HUES6 (cell line): ENCODE measurements around the gene QPRT.
"Not testable (repeated sequence)": the region's sequence is repeated elsewhere in the genome, so short reads cannot be mapped to it uniquely, and the experiment has no call there.

ENCODE experiments used
- H3K27ac ChIP-seq: 2 replicates; pipeline ENCODE4 v1.7.0; 2013; ENCODE audit warnings: low read depth, mild to moderate bottlenecking, low read length, inconsistent platforms
- H3K27me3 ChIP-seq: 2 replicates; pipeline ENCODE4 v1.6.1; 2013; ENCODE audit warnings: low read length; ENCODE audit not compliant: control insufficient read depth, insufficient read depth
- H3K36me3 ChIP-seq: 2 replicates; pipeline ENCODE4 v1.6.1; 2013; ENCODE audit warnings: low read length; ENCODE audit not compliant: control insufficient read depth, insufficient read depth
- H3K4me1 ChIP-seq: 2 replicates; pipeline ENCODE4 v1.6.1; 2013; ENCODE audit warnings: low read length; ENCODE audit not compliant: control insufficient read depth, insufficient read depth
- H3K4me3 ChIP-seq: 2 replicates; pipeline ENCODE4 v1.5.1; 2013; ENCODE audit warnings: low read depth, low read length
- H3K9ac ChIP-seq: one replicate; pipeline ENCODE4 v1.6.1; 2013; ENCODE audit warnings: mild to moderate bottlenecking, low read length
- H3K9me3 ChIP-seq: 2 replicates; pipeline ENCODE4 v1.6.1; 2013; ENCODE audit warnings: low read depth, low read length; ENCODE audit not compliant: control insufficient read depth, insufficient read depth

The QPRT gene

DNA sequence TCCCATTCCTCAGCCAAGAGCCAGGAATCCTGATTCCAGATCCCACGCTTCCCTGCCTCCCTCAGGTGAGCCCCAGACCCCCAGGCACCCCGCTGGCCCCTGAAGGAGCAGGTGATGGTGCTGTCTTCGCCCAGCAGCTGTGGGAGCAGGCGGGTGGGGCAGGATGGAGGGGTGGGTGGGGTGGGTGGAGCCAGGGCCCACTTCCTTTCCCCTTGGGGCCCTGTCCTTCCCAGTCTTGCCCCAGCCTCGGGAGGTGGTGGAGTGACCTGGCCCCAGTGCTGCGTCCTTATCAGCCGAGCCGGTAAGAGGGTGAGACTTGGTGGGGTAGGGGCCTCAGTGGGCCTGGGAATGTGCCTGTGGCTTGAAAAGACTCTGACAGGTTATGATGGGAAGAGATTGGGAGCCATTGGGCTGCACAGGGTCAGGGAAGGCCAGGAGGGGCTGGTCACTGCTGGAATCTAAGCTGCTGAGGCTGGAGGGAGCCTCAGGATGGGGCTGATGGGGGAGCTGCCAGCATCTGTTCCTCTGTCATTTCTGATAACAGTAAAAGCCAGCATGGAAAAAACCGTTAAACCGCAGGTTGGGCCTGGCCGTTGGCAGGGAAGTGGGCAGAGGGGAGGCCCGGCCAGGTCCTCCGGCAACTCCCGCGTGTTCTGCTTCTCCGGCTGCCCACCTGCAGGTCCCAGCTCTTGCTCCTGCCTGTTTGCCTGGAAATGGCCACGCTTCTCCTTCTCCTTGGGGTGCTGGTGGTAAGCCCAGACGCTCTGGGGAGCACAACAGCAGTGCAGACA, 15.8 kb upstream of the QPRT start, which contains the start of gene SPN:
Gene SPN (plus strand): TSS at position 232 of the 791 bp plus-strand sequence. CDS start 482 bp downstream, at position 714.
- no peaks in the 10 kb centered on the region for H3K36me3 ChIP-seq
- no peak within 1 kb of the TSS for H3K27ac ChIP-seq
- no peaks in the 10 kb centered on the region for H3K9me3 ChIP-seq
- H3K4me1 ChIP-seq = peaks cover 24% of the 10 kb centered on the region
- H3K9ac ChIP-seq = no peak within 1 kb of the TSS
- no peaks in the 10 kb centered on the region for H3K27me3 ChIP-seq
- H3K4me3 ChIP-seq = no peak within 1 kb of the TSS

DNA sequence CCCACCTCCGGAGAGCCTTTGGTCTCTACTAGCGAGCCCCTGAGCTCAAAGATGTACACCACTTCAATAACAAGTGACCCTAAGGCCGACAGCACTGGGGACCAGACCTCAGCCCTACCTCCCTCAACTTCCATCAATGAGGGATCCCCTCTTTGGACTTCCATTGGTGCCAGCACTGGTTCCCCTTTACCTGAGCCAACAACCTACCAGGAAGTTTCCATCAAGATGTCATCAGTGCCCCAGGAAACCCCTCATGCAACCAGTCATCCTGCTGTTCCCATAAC, 15.2 kb upstream of the QPRT start:
- H3K36me3 ChIP-seq = no peaks in the 10 kb centered on the region
- H3K27ac ChIP-seq = no peak overlapping the region
- H3K4me1 ChIP-seq = peaks cover 24% of the 10 kb centered on the region
- no peaks in the 10 kb centered on the region for H3K27me3 ChIP-seq
- H3K9me3 ChIP-seq = no peaks in the 10 kb centered on the region
- H3K9ac ChIP-seq = no peak overlapping the region
- no peak overlapping the region for H3K4me3 ChIP-seq

DNA sequence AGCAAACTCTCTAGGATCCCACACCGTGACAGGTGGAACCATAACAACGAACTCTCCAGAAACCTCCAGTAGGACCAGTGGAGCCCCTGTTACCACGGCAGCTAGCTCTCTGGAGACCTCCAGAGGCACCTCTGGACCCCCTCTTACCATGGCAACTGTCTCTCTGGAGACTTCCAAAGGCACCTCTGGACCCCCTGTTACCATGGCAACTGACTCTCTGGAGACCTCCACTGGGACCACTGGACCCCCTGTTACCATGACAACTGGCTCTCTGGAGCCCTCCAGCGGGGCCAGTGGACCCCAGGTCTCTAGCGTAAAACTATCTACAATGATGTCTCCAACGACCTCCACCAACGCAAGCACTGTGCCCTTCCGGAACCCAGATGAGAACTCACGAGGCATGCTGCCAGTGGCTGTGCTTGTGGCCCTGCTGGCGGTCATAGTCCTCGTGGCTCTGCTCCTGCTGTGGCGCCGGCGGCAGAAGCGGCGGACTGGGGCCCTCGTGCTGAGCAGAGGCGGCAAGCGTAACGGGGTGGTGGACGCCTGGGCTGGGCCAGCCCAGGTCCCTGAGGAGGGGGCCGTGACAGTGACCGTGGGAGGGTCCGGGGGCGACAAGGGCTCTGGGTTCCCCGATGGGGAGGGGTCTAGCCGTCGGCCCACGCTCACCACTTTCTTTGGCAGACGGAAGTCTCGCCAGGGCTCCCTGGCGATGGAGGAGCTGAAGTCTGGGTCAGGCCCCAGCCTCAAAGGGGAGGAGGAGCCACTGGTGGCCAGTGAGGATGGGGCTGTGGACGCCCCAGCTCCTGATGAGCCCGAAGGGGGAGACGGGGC, 14.7 kb upstream of the QPRT start:
- Histone ChIP-seq H3K36me3 (no peaks in the 10 kb centered on the region), H3K27ac (no peak overlapping the region), H3K9ac (no peak overlapping the region)

DNA sequence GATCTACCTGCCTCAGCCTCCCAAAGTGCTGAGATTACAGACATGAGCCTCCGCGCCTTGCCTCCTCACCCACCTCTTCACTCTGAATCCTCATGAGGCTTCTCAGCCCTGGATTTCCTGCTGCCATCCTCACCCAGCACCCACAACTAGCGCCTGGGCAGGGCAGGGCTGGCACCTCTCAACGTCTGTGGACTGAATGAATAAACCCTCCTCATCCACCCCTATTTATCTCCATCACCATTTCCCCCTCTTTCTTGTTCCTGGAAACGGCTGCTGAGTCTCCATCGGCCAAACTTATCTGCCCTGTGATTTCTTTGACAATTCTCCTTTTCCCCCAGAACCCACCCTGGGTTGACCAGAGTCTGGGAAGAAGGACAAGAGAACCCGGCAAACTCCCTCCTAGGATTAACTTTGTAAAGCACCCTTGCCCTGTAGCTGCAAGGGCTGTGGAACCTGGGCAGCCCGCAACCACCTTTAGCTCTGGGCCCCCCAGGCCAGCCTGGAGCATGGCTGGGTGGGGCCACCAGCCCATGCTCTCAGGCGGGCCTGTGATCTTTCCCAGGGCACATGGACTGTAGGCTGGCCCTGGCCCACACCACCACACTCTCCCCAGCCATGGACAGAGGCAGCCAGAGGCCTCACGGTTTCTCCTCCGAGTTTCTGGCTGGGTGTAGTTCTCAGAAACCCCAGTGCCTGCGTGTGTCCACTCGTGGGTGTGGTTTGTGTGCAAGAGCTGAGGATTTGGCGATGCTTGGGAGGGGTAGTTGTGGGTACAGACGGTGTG, 13.5 kb upstream of the QPRT start:
- Histone ChIP-seq H3K27me3 (no peaks in the 10 kb centered on the region), H3K9me3 (no peaks in the 10 kb centered on the region), H3K27ac (no peak overlapping the region), H3K9ac (no peak overlapping the region), H3K4me1 (peaks cover 24% of the 10 kb centered on the region), H3K4me3 (peak overlapping the region; percentile 56; the same call in 1 of the 2 replicates), H3K36me3 (no peaks in the 10 kb centered on the region)

More for the DNA sequence above, 14.7 kb upstream of the QPRT start:
- Histone ChIP-seq H3K27me3 (no peaks in the 10 kb centered on the region), H3K4me3 (no peak overlapping the region), H3K4me1 (peaks cover 24% of the 10 kb centered on the region), H3K9me3 (no peaks in the 10 kb centered on the region)

DNA sequence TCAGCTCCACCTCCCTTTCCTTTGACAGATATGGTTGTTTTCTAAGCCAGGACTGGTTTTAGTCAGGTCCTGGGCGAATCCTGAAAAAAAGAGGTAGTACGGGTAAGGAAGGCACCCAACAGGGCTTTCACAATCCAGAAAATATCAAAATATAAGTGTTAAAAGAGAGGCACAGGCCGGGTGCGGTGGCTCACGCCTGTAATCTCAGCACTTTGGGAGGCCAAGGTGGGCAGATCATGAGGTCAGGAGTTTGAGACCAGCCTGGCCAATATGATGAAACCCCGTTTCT, 11.7 kb upstream of the QPRT start:
- Histone ChIP-seq H3K4me1 (peaks cover 24% of the 10 kb centered on the region), H3K9ac (peak overlapping the region; percentile 46), H3K4me3 (peak overlapping the region; percentile 56)
- H3K27ac ChIP-seq, H3K9me3 ChIP-seq, H3K27me3 ChIP-seq, H3K36me3 ChIP-seq: not testable (repeated sequence)

DNA sequence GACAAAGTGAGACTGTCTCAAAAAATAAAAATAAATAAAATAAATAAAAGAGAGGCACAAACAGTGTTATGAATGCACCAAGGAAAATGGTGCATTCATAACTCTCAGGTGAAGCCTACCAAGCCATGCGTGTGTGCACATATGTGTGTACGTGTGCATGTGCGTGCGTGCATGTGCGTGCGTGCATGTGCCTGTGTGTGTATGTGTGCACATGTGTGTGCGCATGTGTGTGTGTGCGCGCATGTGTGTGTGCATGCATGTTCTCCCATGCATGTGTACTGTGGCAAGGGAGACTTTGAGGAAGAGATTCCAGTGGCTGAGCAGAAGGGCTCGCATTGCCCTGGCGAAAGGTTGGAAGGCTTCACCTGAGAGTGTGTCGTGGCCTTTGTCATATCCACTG, 11.2 kb upstream of the QPRT start:
- Histone ChIP-seq H3K36me3 (no peaks in the 10 kb centered on the region), H3K27me3 (no peaks in the 10 kb centered on the region), H3K9me3 (no peaks in the 10 kb centered on the region), H3K4me1 (peaks cover 21% of the 10 kb centered on the region), H3K4me3 (no peak overlapping the region), H3K9ac (no peak overlapping the region), H3K27ac (no peak overlapping the region)

DNA sequence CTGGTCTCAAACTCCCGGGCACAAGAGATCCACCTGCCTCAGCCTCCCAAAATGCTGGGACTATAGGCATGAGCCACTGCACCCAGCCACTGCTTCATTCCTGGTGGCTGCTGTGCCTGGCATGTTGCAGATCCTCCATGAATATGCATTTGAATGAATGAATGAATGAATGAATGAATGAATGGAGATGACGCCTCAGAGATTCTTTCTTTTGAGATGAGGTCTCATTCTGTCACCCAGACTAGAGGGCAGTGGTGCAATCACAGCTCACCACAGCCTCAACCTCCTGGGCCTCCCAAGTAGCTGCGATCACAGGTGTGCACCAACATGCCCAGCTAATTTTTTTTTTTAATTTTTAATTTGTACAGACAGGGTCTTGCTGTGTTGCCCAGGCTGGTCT, 10.7 kb upstream of the QPRT start:
- no peaks in the 10 kb centered on the region for H3K9me3 ChIP-seq
- no peaks in the 10 kb centered on the region for H3K36me3 ChIP-seq
- H3K27me3 ChIP-seq = no peaks in the 10 kb centered on the region
- H3K9ac ChIP-seq = no peak overlapping the region
- no peak overlapping the region for H3K4me3 ChIP-seq
- H3K4me1 ChIP-seq = peaks cover 19% of the 10 kb centered on the region
- no peak overlapping the region for H3K27ac ChIP-seq

DNA sequence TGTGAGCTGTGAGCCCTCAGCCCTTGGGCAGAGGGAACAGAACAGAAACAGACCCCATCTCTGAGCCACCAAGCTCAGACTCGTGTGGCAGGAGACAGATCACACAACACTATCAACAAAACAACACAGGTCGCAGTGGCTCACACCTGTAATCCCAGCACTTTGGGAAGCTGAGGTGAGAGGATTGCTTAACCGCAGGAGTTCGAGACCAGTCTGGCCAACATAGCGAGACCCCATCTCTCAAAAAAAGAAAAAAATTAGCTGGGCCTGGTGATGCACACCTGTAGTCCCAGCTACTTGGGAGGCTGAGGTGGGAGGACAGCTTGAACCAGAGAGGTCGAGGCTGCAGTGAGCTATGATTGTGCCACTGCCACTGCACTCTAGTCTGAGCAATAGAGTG, 5.5 kb upstream of the QPRT start:
- H3K4me3 ChIP-seq = no peak overlapping the region
- H3K4me1 ChIP-seq = peaks cover 7% of the 10 kb centered on the region; the same call in 1 of the 2 replicates
- no peaks in the 10 kb centered on the region for H3K9me3 ChIP-seq
- no peaks in the 10 kb centered on the region for H3K36me3 ChIP-seq
- no peak overlapping the region for H3K9ac ChIP-seq
- H3K27me3 ChIP-seq = no peaks in the 10 kb centered on the region
- H3K27ac ChIP-seq = no peak overlapping the region

DNA sequence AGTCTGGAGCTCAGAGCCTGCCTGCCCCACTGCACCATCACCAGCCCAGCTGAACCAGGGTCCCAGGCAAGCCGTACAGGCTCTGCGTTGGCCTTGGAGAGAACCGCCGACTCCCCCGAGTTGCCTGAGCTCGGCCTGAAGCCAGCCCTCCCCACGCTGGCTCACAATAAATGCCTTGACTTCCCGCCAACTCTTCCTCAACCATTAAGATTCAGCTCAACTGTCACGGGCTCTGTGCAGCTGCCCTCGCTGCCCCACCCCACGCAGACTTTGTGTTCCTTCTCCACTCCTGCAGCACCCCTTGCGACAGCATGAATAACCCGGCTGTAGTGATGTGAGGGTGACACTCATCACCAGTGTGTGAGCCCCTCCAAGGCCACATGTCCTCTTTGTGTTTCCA, 4.8 kb upstream of the QPRT start:
- Histone ChIP-seq H3K9ac (no peak overlapping the region), H3K4me3 (no peak overlapping the region), H3K4me1 (peaks cover 9% of the 10 kb centered on the region; the same call in 1 of the 2 replicates), H3K36me3 (no peaks in the 10 kb centered on the region), H3K27me3 (no peaks in the 10 kb centered on the region), H3K9me3 (no peaks in the 10 kb centered on the region), H3K27ac (no peak overlapping the region)

DNA sequence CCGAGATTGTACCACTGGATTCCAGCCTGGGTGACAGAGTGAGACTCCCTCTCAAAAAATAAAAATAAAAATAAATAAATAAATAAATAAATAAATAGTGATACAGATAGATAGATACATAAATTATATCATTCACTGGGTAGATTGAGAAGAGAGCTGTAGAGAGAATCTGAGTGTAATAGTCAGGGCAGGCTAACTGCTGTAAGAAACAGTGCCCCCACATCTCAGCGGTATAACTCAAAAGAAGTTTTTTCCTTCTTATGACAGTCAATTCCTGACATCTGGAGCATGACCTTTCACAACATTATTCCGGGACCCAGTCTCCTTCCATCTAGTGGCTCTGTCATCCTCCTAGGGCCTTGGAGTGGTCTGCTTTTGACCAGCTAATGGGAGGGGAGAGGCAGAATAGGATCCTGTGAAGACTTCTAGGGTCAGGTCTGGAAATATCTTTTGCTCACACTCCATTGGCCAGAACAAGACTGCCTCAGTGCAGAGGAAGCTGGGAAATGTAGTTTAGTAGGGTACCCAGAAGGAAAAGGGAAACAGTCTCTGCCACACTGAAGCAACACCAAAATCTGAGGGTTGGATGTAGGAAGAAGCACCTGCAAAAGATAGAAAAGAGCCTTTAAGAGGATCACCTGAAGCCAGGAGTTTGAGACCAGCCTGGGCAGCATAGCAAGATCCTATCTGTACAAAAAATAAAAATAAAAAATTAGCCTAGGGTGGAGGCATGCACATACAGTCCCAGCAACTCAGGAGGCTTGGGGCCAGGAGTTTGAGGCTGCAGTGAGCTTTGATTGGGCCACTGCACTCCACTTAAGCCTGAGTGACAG, 3.0 kb upstream of the QPRT start:
- Histone ChIP-seq H3K4me1 (peaks cover 18% of the 10 kb centered on the region), H3K27ac (no peak overlapping the region), H3K9ac (no peak overlapping the region), H3K36me3 (peaks cover 3% of the 10 kb centered on the region), H3K4me3 (no peak overlapping the region), H3K27me3 (no peaks in the 10 kb centered on the region), H3K9me3 (no peaks in the 10 kb centered on the region)
